Stimulated activated CD8-positive, alpha-beta memory T cell treated with anti-CD3 and anti-CD28 coated beads, Interleukin-2, amount 100 ng/mL, for 1 hour (primary cell): Measurements from ENCODE around the gene COTL1.

Experiments
- DNase-seq, 2 donors: peaks; one replicate each; pipeline ENCODE4 v3.0.0-alpha.2; 2020; ENCODE audit warnings: low read depth in 2 of 2

Gene COTL1

GRCh38 chr16:84596161-84596560 lies 21.7 kb downstream of the COTL1 start:
- DNase-seq = no peak

GRCh38 chr16:84595052-84595481 lies 22.8 kb downstream of the COTL1 start:
- no peak for DNase-seq

DNA sequence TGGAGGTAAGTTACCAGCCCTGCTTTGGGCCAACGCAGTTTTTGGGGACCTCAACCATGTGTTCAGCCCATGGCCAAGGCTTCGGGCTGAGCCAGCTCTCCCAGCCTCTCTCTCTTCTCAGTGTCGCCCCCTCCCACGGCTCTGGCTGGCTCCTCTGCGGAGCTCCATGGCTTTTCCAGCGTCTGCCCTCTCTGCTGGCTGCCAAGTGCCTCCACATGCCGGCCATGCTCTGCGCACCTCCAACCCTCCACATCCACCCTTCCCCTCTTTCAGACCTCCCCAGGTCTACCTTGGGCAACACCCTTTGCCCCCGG lies 23.2 kb downstream of the COTL1 start:
- no peak for DNase-seq

GRCh38 chr16:84593825-84594724 lies 23.8 kb downstream of the COTL1 start:
- DNase-seq = peak; percentile 56 to 64

DNA sequence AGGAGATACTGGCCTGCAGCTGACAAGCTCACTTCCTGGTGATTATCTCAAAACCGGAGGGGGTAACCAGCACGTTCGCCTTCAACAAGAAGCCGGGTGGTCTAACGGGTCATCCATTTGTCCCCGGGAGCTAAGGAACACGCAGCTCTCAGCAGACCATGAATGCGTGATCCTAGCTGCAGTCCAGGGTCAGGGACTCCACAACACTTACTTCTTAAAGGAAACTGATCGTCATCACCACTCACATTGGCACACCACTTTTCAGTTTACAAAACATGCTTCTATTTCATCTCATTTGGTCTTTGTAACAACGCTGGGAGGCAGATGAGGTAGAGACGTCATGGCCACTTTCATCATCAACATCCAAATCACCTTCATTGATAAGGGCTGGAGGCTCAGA lies 25.2 kb downstream of the COTL1 start:
- no peak for DNase-seq

DNA sequence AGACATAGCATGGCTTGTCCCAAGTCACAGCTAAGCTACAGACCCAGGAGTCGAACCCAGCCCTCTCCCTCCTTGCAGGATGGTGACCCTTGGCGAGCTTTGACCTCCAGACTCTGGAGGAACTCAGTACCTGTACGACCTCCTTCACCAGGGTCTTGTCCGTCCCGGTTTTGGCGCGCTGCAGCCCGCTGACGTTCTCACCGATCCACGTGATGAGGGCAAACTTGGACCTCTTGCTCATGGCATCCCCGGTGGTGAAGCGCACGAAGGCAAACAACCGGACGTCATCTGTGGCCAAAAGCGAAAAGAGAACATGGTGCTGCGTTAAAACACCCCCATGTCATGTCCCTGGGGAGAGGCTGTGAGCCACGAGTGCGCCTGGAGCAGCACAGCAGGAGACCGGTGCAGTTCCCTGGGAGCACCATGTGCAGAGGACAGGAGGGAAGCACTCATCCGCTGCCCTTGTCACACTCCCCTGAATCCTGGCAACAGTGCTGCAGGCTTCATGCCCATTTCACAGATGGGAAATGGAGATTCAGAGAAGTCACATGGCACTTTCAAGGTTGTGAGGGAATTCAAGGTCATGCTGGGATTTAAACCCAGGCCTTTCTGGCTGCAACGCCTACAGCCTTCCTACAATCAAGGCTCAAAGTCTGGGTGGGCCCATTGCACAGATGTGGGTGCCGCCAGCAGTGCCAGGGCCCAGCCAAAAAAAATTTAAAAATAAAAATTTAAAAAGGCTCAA lies 27.7 kb downstream of the COTL1 start:
- no peak for DNase-seq

DNA sequence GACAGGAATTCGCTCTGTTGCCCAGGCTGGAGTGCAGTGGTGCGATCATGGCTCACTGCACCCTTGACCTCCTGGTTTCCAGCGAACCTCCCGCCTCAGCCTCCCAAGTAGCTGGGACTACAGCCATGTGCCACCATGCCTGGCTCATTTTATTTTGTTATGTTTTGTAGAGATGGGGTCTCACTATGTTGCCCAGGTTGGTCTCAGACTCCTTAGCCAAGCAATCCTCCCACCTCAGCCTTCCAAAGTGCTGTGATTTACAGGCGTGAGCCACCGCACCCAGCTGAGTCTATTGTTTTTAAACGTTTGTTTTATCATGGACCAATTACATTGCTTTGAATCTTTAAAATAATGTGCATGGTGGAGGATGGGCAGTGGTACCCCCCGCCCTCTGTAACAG lies 28.9 kb downstream of the COTL1 start:
- DNase-seq = no peak

GRCh38 chr16:84585886-84586285 lies 32.0 kb downstream of the COTL1 start:
- no peak for DNase-seq

DNA sequence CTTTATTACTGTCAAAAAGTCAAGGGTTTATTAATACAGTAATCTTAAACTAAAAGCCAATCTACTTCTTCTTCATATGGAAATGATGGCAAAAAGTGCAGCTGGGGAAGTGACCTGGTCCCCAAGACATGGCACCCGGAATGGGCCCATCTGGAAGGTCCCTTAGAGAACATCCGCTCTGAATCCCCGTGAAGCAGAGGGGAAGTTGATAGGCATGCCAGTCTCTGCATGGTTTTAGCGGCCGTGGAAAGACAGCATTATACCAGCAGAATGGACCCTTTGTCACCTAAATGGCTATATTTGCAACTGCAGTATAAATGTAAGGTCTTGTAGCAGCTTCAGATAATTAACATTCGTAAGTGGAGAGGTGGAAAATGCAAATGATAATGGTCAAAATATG lies 32.4 kb downstream of the COTL1 start:
- no peak for DNase-seq

DNA sequence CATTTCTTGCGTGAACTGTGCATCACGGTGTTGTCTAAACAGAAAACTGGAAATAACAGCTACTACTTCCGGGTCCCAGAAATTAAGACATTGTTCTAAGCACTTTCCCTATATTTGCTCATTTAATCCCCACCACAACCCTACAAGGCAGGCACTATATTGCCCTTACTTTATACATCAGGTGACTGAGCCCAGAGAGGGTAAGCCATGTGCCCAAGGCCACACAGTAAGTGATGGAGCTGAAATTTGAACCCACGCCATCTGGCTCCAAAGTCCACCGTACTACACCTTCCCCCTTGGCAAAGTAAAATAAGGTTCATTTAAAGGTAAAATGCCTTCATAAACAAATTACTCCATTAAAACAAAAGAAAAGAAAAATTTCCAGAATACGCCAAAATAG lies 33.2 kb downstream of the COTL1 start:
- no peak for DNase-seq

DNA sequence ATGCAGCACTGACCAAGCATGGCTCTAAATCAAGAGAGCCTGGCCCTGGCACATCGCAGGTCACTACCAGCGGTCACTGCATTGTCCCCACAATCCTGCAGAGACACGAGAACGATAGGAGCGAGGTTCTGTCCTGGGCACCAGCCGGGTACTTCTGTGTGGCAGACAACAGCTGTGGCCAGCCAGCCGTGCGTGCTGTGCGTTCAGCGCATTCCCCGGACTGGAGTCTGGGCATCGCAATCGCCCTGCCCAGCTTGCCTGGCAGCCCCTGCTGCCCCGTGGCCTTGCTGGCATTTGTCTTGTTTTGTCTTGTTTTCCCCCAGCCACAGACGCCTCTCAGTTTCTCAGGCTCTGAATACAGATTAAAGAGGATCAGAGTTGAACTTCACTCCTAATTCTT lies 33.9 kb downstream of the COTL1 start:
- no peak for DNase-seq

DNA sequence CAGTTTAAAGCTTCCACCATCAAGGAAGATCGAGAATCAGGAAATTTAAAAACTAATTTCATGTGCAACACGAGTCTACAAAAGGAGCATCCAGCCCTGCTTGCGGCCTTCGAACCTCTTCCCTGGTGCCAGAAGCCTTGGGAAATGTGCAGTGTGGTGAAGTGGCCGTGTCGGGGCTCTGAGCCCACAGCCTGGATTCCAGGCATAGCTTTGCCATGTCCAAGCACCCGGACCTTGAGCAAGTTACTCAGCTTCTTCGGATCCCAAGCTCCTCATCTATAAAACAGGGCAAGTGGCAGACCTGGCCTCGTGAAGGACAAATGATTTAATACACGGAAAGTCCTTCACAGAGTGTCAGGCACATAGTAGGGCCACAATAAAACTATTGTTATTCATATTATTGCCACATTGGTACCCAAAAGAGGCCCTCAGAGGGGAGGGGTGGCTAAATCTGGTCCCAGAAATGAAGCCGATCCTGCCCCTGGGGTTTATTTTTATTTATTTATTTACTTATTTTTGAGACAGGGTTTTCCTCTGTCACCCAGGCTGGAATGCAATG lies 34.8 kb downstream of the COTL1 start:
- no peak for DNase-seq

DNA sequence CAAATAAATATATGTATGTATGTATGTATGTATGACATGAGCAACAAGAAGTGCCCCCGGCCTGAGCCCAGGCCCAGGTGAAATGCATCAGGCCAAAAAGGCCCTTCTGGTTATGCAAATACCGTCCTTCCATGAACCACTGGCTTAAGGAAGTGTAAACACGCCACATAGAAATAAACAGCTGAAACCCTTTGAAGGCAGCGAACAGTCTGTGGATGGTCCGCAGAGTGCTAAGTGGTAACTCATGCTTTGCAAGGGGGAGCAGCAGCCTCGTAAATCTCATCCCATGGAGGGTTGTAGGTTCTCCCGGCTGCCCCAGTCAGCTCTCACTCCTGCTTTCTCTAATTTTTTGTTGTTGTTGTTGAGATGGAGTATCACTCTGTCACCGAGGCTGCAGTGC lies 36.7 kb downstream of the COTL1 start:
- DNase-seq = no peak

- no peak for DNase-seq
Measured at GRCh38 chr16:84579936-84580335, 37.9 kb downstream of the COTL1 start.

DNA sequence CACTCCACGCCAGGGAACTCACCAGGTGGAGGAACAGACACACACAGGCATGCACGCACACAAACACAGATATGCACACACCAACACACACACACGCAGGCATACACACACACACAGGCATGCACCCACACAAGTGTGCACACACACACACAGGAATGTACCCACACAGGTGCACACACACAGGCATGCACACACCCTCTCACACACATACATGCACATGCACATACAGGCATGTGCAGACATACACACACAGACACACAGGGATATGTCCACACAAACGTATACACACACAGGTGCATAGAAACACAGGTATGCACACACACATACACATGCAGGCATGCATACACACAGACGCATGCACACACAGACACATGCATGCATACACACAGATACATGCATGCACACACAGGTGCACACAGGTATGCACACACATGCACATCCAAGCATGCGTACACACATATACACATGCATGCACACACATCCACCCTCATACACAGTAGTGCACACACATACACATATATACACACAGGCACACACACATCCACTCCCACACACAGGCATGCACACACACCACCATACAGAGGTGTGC lies 39.2 kb downstream of the COTL1 start:
- DNase-seq = no peak

DNA sequence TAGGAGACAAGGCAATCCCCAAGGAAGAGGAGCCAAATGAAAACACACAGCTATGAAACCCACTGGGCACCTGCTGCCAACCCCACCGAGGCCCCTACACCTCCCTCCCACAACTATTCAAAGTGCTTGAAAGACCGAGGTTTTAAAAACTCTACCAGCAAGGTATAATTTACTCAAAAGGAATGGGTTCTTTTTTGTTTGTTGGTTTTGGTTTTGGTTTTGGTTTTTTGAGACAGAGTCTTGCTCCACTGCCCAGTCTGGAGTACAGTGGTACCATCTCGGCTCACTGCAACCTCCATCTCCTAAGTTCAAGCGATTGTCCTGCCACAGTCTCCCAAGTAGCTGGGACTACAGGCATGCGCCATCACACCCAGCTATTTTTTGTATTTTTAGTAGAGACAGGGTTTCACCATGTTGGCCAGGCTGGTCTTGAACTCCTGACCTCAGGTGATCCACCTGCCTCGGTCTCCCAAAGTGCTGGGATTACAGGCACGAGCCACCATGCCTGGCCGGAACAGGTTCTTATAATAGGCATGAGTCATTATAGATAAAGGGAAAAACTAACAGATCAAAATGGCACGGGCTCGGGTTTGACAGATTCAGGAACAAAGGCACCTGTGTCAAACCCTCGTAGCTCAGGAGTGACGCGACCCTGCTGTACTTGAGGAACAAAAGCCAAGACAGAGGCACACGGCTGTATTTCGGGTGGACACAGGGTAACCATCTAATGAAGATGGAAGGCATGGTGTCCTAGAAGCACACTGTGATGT lies 40.7 kb downstream of the COTL1 start:
- DNase-seq = no peak

DNA sequence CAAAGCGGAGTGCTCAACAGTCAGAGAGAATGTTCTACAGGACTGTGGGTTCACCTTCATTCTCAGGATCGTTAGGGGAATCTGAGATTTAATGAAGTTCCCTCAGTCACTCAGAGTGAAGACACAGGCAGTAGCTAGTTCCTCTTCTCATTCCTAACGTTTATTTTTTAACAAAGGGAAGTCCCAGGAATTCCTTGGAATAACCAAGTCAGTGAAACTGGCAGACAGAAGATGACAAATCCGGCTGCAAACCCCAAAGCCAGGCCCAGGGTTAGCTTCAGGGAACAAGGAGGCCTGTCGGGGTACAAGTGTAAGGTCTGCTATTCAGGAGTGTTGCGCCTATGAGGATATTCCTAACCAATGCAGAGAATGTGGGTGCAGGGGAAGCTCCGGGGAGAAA lies 42.0 kb downstream of the COTL1 start:
- DNase-seq = no peak

DNA sequence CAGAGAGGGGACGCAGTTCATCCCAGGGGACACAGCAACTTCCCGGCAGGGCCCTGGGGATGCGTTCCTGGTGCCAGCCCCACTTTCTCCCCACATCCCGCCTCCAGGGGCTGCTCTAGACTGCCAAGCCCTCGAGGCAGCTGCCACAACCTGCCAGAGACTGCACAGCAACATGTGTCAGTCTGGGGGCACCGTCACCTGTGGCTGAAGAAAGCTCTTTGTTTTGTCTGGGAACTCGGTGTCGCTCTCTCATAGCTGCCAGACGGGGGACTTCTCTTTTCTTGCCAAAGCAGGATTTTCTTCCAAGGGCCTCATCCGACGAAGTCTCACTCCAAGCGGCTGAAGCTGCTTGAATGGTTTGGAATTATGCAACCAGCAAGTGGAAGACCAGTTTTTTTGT lies 43.7 kb downstream of the COTL1 start:
- no peak for DNase-seq

- DNase-seq = no peak
Measured at GRCh38 chr16:84572096-84572495, 45.8 kb downstream of the COTL1 start.

- no peak for DNase-seq
Measured at GRCh38 chr16:84571506-84571905, 46.4 kb downstream of the COTL1 start.

GRCh38 chr16:84570739-84571403 lies 47.0 kb downstream of the COTL1 start:
- DNase-seq = no peak
